Activated gamma-delta T cell treated with Interleukin-2 at 50 U/mL for 16 hours (primary cell): ENCODE measurements around the gene ABCC1.
A peak's percentile ranks its signal among the peaks of the same experiment; 100 is the strongest.
"Not testable (repeated sequence)": the region's sequence is repeated elsewhere in the genome, so short reads cannot be mapped to it uniquely, and the experiment has no call there.

ENCODE experiments used
- DNase-seq: peaks from one replicate; pipeline ENCODE4 v3.0.0-alpha.2; 2020

ABCC1 gene

GRCh38 chr16:15946257-15947044 is 3.0 kb upstream of the ABCC1 start:
- no peak for DNase-seq

DNA sequence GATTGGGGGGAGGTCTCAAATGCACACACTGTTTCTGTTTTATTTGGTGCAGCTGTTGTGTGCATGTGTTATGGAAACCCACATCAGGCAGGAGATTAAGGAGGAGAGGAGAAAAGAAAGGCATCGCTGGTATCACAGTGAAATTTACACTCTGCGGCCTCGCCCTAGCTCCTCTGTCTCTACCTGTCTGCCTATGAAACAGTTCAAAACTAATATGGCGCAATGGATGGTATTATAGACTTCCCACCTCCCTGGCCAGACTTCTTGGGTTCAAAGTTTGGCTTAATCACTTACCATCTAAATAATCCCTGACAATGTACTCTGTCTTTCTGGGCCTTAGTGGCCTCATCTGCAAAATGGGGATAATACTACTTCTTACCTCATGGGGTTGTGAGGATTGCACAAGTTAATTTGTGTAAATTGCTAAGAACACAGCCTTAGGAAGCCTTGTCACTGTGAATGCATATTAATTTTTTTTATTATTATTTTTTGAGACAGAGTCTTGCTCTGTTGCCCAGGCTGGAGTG is 1.4 kb upstream of the ABCC1 start:
- DNase-seq, result no peak

DNA sequence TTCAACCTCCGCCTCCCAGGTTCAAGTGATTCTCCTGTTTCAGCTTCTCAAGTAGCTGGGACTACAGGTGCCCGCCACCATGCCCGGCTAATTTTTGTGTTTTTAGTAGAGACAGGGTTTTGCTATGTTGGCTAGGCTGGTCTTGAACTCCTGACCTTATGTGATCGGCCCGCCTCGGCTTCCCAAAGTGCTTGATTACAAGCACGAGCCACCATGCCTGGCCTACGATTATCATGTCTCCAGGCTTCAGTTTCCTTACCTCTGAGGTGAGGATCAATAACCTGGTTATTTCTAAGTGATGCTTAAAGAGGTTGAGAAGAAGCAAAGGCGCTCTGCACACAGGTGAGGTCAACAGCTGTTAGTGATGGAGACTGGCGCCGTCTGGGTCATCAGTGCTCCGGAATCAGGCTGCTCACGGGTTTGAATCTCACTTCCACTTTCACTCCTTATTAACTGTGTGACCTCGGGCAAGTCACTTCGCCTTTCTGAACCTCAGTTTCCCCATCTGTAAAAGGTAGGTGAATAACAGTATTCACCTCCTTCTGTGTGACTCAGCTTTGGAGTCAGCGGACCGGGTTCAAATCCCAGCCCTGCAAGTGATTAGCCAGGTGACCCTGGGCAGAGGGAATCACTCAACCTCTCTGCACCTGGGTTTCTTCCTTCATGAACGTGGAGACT is 745 bp upstream of the ABCC1 start:
- no peak for DNase-seq

DNA sequence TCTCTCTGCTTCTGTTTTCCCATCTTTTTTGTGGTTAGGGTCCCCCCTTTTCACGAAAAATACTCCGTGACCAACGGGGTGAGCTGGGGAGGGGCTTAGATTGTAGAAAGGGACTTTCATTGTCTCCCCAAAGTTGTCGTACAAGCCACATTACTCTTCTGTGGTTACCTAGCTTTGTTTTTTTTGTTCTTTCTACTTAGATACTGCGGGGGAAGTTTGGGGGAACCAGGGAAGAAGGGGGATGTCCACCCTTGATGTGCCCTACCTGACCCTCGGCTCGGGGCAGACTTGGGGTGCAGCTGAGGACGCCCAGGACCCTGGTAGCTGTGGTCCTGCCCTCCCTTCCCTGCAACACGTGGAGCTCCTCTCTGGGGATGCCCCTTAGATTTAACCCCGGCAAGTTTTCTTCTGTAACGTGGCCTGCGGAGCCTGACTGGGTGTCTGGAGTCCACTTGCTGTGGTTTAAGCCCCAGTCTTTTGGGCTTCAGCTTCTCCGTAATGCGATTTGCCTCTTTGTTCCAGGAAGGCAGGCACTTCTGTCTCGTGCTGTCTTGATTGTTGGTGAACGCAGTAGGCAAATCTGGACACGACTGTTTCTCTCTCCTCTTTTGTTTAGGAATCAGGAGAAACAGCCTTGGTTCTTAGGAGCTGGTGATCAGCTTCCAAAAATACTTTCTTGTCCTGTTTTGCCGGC is 892 bp downstream of the ABCC1 start:
- DNase-seq, result peak; percentile 14

DNA sequence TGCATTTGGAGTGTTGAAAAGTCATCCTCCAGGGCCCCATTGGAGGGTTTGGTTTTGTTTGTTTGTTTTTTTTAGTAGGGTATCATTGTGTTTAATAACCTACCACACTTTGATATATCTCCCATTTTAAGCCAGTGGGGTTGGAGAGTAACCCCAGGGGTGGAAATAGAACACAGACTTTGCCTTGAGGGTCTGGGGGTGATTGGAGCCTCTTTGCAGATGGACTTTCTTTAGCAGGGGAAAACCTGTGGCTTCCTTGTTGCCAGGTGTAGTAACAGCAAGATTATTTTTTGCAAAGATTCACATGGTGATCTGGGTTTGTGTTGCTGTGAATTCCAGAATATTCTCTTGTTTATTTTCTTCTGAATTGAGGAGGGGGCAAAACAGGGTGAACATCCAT is 1.5 kb downstream of the ABCC1 start:
- DNase-seq, result no peak

DNA sequence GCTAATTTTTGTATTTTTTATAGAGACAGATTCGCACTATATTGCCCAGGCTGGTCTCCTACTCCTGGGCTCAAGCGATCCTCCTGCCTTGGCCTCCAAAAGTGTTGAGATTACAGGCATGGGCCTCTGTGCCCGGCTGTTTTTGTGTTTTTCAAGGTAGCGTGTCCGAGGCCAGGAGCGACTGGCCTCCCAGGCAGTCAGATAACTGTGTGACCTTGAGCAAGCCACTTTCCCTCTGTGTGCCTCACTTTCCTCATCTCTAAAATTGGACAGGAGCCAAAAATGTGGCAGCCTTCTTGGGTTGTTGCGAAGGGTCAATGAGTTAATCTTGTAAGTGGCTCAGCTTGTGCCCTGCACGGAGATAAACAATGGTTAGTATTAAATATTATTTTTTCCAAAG is 2.4 kb downstream of the ABCC1 start:
- no peak for DNase-seq

GRCh38 chr16:15952265-15952711 is 2.9 kb downstream of the ABCC1 start:
- no peak for DNase-seq

GRCh38 chr16:15953477-15953876 is 4.1 kb downstream of the ABCC1 start:
- no peak for DNase-seq

GRCh38 chr16:15953929-15954813 is 4.8 kb downstream of the ABCC1 start:
- DNase-seq, result no peak

GRCh38 chr16:15954814-15955151 is 5.4 kb downstream of the ABCC1 start:
- no peak for DNase-seq

- no peak for DNase-seq
Observed at GRCh38 chr16:15955425-15955824, 6.0 kb downstream of the ABCC1 start.

DNA sequence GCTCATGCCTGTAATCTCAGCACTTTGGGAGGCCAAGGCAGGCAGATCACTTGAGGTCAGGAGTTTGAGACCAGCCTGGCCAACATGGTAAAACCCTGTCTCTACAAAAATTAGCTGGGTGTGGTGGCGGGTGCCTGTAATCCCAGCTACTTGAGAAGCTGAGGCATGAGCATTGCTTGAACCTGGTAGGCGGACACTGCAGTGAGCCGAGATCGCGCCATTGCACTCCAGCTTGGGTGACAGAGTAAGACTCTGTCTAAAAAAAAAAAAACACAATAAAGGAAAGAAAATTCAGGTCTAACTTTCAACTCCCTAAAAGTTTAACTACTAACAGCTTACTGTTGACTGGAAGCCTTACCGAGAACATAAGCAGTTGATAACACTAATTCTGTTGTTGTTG is 6.7 kb downstream of the ABCC1 start:
- not testable (repeated sequence) for DNase-seq

DNA sequence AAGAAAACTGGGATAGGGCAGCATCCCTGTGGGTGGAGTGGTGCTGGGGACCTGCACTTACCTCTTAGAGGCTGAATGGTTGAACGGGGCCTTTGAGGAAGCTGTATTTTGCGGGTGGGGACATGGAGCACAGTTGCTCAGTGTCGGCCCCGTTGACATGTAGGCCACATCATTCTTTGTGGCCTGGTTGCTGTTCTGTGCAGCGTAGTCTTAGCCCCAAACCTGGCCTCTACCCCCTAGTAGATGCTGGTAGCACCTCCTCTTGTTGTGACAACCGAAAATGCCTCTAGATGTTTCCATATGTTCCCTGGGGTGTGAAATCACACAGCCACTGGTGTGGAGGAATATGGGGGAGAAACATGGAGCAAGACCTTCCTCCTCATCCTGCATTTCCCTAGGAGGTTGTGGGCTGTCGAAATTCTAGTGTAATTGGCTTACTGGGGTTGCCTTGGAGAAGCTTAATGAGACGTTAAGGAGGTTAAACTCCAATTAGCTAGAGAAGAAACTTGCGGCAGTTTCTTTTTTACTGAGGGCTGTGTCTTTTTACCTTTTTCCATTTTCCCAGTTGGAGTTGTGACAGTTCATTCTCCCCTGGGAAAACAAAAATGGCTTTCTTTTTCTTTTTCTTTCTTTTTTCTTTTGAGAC is 9.4 kb downstream of the ABCC1 start:
- no peak for DNase-seq

- DNase-seq, result no peak
Observed at GRCh38 chr16:15960124-15960971, 10.9 kb downstream of the ABCC1 start.

DNA sequence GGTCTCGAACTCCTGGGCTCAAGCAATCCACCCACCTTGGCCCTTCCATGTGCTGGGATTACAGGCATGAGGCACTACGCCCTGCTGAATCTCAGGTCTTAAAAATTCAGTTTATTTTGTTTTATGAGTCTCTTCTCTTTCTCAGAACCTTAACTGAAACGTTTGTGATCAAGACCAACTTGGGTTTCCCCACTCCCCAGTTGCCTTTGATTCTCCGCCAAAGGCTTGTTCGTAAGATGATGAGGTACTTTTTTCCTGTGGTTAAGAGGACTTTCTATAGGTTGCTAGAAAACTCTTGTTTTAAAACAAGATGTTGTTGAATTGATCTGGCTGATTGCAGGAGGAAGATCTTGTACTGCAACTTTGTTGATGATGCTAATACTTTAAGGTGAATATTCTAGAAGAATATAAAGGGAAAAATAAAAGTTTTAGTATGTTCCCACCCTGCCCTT is 11.7 kb downstream of the ABCC1 start:
- peak; percentile 58 for DNase-seq

- no peak for DNase-seq
Observed at GRCh38 chr16:15961571-15962090, 12.2 kb downstream of the ABCC1 start.

DNA sequence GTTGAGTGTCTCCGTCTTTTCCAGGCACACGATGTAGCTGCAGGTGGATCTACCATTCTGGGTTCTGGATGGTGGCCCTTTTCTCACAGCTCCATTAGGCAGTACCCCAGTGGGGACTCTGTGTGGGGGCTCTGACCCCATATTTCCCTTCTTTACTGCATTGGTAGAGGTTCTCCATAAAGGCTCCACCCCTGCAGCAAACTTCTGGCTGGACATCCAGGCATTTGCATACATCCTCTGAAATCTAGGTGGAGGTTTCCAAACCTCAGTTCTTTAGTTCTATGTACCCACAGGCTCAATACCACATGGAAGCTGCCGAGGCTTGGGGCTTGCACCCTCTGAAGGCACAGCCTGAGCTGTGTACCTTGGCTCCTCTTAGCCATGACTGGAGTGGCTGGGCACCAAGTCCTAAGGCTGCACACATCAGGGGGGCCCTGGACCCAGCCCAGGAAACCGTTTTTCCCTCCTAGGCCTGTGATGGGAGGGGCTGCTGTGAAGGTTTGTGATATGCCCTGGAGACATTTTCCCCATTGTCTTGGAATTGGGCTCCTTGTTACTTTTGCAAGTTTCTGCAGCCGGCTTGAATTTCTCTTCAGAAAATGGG is 14.0 kb downstream of the ABCC1 start:
- no peak for DNase-seq

- no peak for DNase-seq
Observed at GRCh38 chr16:15966420-15966819, 17.0 kb downstream of the ABCC1 start.

GRCh38 chr16:15966836-15967546 is 17.6 kb downstream of the ABCC1 start:
- DNase-seq, result no peak
